Tibial nerve (tissue), 3 donors: ENCODE measurements around the gene VWF.

Experiments used
- CTCF ChIP-seq, 5 experiments: fragments of 200-600 bp in 3 of 5; fragments of 450-650 bp in 2 of 5; sonication (generic) in 3 of 5; IDR thresholded peaks; one replicate each; pipeline ENCODE4 v1.5.1; 2016 to 2019; ENCODE audit warnings: antibody characterized with exemption in 5 of 5, mild to moderate bottlenecking in 3 of 5, moderate library complexity in 2 of 5
- POLR2A ChIP-seq, 2 donors: fragments of 450-650 bp; IDR thresholded peaks; one replicate each; pipeline ENCODE4 v1.6.1; 2017; ENCODE audit warnings: antibody characterized with exemption in 2 of 2, mild to moderate bottlenecking in 2 of 2, moderate library complexity in 2 of 2

DNA sequence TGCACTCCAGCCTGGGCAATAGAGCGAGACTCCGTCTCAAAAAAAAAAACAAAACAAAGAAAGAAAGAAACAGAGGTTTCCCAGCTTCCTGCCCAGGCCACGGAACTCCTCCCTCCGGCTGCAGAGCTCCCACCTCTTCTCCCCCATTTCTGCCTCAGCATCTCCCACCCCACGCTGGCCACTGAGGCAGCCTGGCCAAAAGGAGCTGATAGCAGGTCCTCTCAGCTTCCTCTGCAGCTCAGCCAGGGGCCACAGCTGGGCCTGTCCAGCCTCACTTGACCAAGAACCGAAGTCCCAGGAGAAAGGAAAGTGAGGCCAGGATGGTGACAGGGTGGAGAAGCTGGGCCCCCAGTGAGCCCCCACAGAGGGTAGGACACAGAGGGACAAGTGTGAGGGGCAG is 42.3 kb upstream of the VWF start:
- no peak for TF ChIP-seq CTCF (IDR thresholded peaks at IDR 0.05)
- no peak for TF ChIP-seq POLR2A (IDR thresholded peaks at IDR 0.05)
